Central memory CD4-positive, alpha-beta T cell (primary cell): Measurements from ENCODE around the gene RRP8.
A peak's percentile ranks its signal among the peaks of the same experiment; 100 is the strongest.

Experiments
- DNase-seq: peaks from one replicate; pipeline ENCODE4 v3.0.0; 2022
- total RNA-seq, 3 experiments: gene quantifications; one replicate each; lab custom pipeline; 2026; lab: John Stamatoyannopoulos, UW

Gene RRP8
- 44.4 to 57.0 (median 52.2) reads per million in 3 experiments for total RNA-seq

GRCh38 chr11:6603287-6604080, at the start of gene RRP8, which contains the start of gene ILK:
Gene RRP8 (minus strand): TSS chr11:6603616. CDS start chr11:6603502, 114 bp downstream.
Gene ILK (plus strand): TSS chr11:6603774. CDS start chr11:6604272, 498 bp downstream.
- peak; percentile 81 for DNase-seq

- DNase-seq: no peak
Observed at GRCh38 chr11:6653097-6653496, 49.7 kb upstream of the RRP8 start.

GRCh38 chr11:6652182-6652581, 48.8 kb upstream of the RRP8 start:
- DNase-seq: no peak

GRCh38 chr11:6650980-6651379, 47.6 kb upstream of the RRP8 start:
- no peak for DNase-seq

- DNase-seq: no peak
Observed at GRCh38 chr11:6650104-6650503, 46.7 kb upstream of the RRP8 start.

GRCh38 chr11:6648501-6648900, 45.1 kb upstream of the RRP8 start:
- no peak for DNase-seq

- no peak for DNase-seq
Observed at GRCh38 chr11:6647836-6648235, 44.4 kb upstream of the RRP8 start.

- no peak for DNase-seq
Observed at GRCh38 chr11:6646918-6647679, 43.7 kb upstream of the RRP8 start.

GRCh38 chr11:6646576-6646917, 43.1 kb upstream of the RRP8 start:
- DNase-seq: no peak

- DNase-seq: no peak
Observed at GRCh38 chr11:6646071-6646470, 42.7 kb upstream of the RRP8 start.

- no peak for DNase-seq
Observed at GRCh38 chr11:6642957-6643356, 39.5 kb upstream of the RRP8 start.

GRCh38 chr11:6640985-6641701, 37.7 kb upstream of the RRP8 start:
- no peak for DNase-seq

GRCh38 chr11:6640036-6640984, 36.9 kb upstream of the RRP8 start:
- no peak for DNase-seq

- DNase-seq: no peak
Observed at GRCh38 chr11:6638429-6638828, 35.0 kb upstream of the RRP8 start.

- no peak for DNase-seq
Observed at GRCh38 chr11:6637871-6638270, 34.5 kb upstream of the RRP8 start.

GRCh38 chr11:6636480-6636879, 33.1 kb upstream of the RRP8 start:
- DNase-seq: no peak

GRCh38 chr11:6635082-6635932, 31.9 kb upstream of the RRP8 start:
- no peak for DNase-seq

GRCh38 chr11:6634534-6634933, 31.1 kb upstream of the RRP8 start:
- DNase-seq: no peak

GRCh38 chr11:6633422-6634408, 30.3 kb upstream of the RRP8 start:
- DNase-seq: no peak
